Measurements from ENCODE around the gene GLI3. TPM values are rescaled to one million over a fixed set of nuclear protein-coding genes. Genes with fewer than 3 reads are reported as not detected.

GLI3 gene
- polyA plus RNA-seq, 1 donor, result 18.9 TPM

- DNase-seq, result no peak
Observed at GRCh38 chr7:42081671-42082070, 155.3 kb downstream of the GLI3 start.

GRCh38 chr7:42080841-42081586, 156.0 kb downstream of the GLI3 start:
- no peak for DNase-seq

- no peak for DNase-seq
Observed at GRCh38 chr7:42077271-42078135, 159.5 kb downstream of the GLI3 start.

DNA sequence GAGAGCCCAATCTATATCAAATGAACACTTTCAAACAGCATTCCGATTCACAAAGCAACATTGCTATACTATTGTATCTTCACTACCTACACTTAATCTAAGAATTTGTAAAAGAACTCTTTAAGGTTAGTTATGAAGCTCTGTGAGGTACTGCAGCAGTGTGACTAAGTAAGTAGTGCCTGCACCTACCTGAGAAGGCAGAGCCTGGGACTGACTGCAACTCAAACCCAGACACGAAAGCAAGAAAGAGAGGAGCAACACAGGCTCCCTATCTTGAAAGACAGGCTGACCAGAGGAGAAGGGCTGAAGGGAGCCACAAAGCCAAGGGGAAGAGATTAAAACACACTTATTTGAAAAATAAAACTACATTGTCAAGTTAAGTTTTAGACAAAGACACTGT, 160.1 kb downstream of the GLI3 start:
- no peak for DNase-seq

DNA sequence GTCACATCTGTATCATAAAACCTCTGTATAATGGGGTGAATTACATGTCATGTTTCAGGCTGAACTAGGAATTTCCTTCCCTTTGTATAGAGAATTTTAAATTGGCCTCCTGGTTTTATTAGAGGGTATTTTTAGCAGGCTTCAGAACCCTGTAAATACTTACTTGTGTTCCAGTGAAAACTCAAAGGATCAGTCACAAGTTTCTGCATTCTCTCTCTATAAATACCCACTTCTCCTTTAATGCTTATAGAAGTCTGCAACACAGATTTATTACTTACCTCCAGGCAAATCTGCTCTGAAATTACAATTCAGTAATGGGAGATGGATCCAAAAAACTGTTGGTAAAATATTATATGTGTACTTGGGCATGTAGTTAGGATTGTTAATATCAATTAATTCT, 161.6 kb downstream of the GLI3 start:
- no peak for DNase-seq

- DNase-seq, result no peak
Observed at GRCh38 chr7:42074076-42074475, 162.9 kb downstream of the GLI3 start.

DNA sequence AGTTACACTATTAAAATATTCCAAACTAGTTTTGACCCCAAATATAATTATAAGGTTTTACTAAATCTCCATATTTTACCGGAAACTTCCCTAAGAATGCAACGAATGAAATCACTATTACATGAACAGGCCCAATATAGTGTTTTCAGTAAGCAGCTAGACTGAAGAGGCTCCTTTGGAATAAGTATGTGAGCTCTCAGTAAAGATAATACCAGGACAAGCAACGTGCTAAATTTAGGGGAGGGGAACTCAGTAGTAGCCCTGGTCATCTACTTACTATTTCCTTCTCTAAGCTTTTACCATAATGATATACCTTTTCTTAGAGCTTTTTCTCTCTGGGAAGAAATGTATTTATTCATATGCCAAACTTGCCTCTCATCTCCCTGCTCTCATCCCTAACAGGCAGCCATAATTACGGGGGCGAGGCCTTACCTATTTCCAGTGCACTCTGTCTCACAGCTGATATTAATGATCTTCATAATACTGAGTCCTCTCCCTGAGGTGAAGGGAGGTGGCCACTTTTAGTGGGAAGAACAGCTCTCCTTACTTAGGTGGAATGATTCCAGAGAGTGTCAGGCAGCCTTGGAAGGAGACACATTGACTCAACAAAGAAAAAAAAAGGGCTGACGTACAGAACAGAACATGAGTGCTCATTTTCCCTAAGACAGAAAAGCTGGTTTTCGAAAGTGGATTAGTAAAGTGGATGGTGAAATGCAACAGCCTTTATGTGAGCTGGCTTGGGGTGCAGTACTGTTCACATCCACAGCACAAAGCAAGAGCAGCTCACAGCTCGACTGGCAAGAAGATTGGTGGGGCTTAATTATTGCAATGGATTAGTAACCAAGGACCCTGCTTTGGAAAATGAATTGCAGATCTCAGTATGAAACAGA, 165.4 kb downstream of the GLI3 start:
- DNase-seq, result no peak

DNA sequence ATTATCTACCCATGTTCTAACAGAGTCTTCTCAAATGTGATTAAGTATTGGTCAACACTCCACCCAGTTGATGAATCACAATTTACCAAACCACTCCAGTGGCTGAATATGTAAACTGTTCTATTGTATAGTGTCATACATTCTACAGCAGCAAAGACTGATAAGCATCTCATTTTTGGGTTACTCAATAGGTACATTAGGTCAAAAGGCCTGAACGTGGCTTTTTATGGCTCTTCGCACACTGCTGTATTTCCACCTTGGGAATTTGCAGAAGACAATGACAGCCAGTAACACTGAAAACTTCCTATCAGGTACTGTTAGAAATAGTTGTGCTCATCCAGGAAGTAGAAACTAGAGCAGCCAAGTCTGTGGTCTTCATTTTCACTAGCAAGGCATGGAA, 166.9 kb downstream of the GLI3 start:
- no peak for DNase-seq

DNA sequence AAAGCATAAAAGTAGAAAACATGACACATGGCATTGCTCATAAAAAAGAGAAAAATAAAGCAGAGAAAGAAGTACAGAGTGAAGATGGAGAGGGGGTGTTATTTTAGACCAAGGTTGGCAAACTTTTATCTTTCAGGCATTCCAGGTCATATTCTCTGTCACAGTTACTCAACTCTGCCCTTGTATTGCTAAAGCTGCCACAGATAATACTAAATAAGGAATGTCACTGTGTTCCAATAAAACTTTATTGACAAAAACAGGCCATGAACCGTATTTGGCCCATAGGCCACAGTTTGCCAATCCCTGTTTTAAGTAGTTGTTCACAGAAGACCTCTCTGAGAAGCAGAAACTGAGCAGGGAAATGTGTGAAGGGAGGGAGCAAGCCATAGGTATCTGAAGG, 167.4 kb downstream of the GLI3 start:
- no peak for DNase-seq

- DNase-seq, result no peak
Observed at GRCh38 chr7:42068554-42069280, 168.3 kb downstream of the GLI3 start.

DNA sequence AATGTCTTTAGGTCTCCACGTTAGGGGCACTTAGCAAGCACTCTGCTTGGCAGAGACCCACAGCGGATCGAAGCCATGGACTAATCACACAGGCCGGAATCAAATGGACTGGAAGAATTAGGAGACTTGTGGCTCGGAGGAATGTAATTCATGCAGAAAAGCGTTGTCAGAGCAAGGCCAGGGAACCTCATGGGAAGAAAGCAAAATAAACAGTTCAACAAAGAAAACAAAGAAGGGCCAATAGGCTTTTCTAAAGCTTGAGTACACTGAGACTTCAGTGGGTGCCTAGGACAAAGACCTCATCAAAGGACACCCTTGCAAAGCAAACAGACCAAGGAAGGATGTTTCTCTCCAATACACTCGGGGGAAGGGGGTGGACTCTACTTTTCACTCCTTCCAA, 171.1 kb downstream of the GLI3 start:
- DNase-seq, result no peak

DNA sequence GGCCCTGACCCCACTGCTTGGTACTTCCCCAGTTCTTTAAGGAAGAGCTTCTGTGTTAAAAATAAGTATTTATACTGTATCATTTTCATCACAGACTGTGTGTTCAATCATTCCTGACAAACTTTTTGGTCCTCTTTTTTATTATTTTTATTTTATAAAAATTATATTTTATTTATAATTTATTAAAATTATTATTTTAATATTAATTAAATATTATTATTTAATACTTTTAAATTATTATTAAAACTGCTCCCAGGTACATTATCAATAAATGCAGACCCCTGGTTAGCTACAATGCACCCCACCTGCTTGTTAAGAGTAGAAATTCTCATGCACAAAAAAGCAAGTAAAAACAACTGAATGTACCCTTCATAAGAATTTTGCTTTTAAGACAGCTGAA, 172.0 kb downstream of the GLI3 start:
- no peak for DNase-seq

GRCh38 chr7:42064534-42064933, 172.5 kb downstream of the GLI3 start:
- no peak for DNase-seq

DNA sequence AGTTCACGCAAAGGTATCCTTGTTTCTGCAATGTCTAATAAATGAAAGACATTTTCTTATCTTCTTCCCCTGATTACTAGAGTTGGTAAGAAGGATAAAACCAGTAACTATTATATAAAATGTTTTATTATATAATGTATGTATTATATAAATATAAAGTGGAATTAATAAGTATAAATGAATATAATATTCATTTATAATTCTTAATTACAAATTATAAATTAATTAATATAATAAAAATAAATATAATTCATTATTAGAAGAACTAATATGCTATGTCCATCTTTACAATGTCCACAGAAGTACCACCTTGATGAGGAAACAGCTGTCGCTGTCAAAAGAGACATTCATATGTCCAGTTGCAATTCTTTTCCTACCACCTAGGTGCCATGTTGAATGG, 177.7 kb downstream of the GLI3 start:
- DNase-seq, result no peak

DNA sequence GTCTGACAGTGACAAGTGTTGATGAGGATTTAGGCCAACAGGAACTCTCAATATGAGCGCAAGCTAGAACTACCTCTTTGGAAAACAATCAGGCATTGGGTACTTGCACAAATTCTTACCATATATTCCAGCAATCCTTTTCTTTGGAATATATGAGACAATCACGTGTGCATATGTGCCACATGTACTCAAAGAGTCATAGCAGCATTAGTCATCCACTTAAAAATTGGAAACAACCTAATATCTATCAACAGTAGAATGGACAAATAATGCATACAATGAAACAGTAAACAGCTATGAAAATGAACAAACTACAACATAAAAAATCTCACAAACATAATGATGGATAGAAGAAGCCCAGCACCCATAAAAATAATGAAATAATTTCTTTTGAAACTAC, 179.7 kb downstream of the GLI3 start:
- DNase-seq, result no peak

DNA sequence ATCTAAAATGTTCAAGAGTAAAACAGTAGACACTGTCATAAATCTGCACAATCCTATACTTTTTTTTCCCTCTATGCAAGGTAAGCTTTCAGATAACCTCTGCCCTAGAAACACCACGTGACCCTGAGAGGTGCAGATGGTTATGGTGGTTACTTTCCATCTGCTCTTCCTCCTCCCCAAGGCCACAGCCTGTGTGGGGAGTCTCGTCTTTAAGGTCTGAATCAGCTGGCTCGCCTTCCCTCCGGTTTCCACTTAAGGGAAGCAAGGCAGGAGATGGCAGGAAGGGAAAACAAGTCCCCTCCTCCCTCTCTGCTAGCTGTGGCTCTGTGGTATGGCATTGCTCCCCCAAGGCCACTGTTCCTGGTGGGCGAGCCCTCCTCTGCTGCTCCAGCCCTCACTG, 181.8 kb downstream of the GLI3 start:
- no peak for DNase-seq

GRCh38 chr7:42053834-42054233, 183.2 kb downstream of the GLI3 start:
- DNase-seq, result no peak

GRCh38 chr7:42049761-42050160, 187.2 kb downstream of the GLI3 start:
- DNase-seq, result no peak

GRCh38 chr7:42046483-42046882, 190.5 kb downstream of the GLI3 start:
- no peak for DNase-seq

GRCh38 chr7:42045961-42046360, 191.0 kb downstream of the GLI3 start:
- DNase-seq, result no peak

DNA sequence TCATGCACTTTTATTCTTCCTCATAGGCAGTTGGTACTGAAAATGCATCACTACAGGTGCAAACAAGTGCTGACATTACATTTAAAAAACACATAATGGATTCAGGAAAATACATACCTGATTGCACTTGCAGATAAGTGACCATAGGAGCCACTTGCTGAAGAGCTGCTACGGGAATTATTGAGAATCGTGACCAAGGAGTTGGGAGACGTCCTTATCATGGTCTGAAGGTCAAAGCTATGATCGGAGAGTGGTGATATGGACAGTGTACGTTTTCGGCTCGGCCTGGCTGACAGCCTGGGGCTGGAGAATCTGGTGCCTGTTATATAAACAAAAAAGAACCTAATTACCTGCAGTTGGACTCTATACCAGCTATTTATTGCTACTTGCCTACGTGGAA, 197.1 kb downstream of the GLI3 start:
- DNase-seq, result no peak

- DNase-seq, result no peak
Observed at GRCh38 chr7:42035210-42035609, 201.8 kb downstream of the GLI3 start.

Data from left kidney (tissue), 2 donors.